ENCODE data around the gene NDRG4.

The NDRG4 gene

DNA sequence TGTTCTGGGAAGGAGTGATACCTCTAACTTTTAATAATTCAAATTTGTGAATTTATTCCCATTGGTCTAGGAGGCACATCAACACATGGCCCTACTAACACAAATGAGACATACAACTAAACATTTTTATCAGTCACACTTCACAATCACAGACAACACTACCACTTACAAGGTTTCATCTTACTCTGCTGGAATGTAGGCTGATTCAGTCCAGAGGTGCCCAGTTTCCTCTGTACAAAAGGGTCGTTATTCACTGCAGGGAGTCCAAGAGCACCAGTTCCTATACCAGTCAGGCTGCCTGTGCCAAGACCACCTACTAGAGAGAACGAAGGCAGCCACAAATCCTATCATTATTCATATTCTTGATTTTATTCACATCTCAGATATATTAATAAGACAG, 56.7 kb downstream of the NDRG4 start:
- DNase-seq: no peak
